Tracheal epithelial cell (primary cell): ENCODE results near the gene GPR82. TPM values are rescaled to one million over a fixed set of nuclear protein-coding genes. Genes with fewer than 3 reads are reported as not detected.

Experiments
- total RNA-seq: library from RNA; depleted of rRNA; stranded (reverse); fragments of >200 nt; gene quantifications from 2 replicates; pipeline ENCODE4 v1.2.1, GENCODE V29; 2014

Gene GPR82, protein sequence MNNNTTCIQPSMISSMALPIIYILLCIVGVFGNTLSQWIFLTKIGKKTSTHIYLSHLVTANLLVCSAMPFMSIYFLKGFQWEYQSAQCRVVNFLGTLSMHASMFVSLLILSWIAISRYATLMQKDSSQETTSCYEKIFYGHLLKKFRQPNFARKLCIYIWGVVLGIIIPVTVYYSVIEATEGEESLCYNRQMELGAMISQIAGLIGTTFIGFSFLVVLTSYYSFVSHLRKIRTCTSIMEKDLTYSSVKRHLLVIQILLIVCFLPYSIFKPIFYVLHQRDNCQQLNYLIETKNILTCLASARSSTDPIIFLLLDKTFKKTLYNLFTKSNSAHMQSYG
- total RNA-seq: not detected in 2 replicates

DNA sequence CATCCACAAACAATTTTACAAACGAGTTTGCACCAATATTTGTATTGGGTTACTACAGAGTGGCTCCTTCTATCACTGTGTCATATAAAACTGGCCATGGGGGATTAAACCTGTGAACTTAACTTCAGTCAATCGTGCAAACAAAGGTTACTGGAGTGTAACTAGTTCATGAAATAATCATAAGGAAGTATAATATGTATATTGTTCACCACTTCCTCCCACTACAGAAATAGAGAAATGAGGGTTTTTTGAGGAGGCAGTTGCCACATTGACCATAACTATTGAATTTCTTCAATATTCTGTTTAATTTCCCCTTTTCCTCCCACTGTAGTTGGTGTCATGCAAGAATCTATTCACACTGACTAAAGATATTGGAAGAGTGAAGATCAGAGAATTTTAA lies at the start of gene GPR82:
GPR82 (plus strand) TSS at position 356 of the 400 bp plus-strand sequence. CDS start 2,846 bp downstream, outside the sequence.

DNA sequence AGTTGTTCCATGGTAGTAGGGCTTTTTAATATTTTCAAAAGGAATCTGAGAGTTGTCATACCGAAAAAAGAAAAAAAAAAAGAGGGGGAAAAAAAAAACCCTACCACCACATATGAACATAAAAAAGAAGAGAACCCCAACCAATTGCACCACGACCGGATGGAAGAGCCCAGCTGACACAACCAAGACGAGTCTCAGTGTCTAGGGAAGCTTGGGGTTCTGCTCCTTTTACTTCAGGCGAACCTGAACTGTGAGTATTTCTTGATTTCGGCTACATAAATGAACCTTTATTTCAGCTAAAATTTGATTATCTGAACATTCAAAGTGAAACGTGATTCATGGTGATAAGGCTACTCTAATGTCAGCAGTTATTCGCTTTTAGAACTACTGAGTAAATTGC lies 35.1 kb upstream of the GPR82 start, which contains the start of gene GPR34:
GPR34 (plus strand) TSS at position 139 of the 400 bp plus-strand sequence. CDS start 6,661 bp downstream, outside the sequence.

Other genes starting within 250 kb of the GPR82 start
- gene GPR34, start 35.2 kb upstream of the GPR82 start, total RNA-seq: not detected in 2 replicates
- 84.6 and 92.3 TPM in 2 replicates for gene CASK, start 199.4 kb downstream of the GPR82 start, total RNA-seq